H1 (cell line): ENCODE data around the gene CAP2. TPM values are rescaled to one million over a fixed set of nuclear protein-coding genes. Genes with fewer than 3 reads are reported as not detected.

Experiments
- CTCF ChIA-PET: fragments of 300-600 bp; sonication (Branson Sonifier 250); formaldehyde crosslinking; loops from one replicate; lab custom pipeline; 2021; ENCODE audit not compliant: partially characterized antibody; lab: Charles Lee
- POLR2A ChIA-PET: fragments of 300-600 bp; sonication (Branson Sonifier 250); formaldehyde crosslinking; loops from one replicate; lab custom pipeline; 2021; ENCODE audit warnings: inconsistent platforms; ENCODE audit not compliant: partially characterized antibody; lab: Charles Lee
- DNase-seq, 2 experiments: peaks; one replicate each; pipeline versions ENCODE4 v3.0.0 to v3.0.0-alpha.2; 2010 to 2022; ENCODE audit warnings: low spot score in 2 of 2, low read depth in 1 of 2, mixed read lengths in 1 of 2
- FAIRE-seq: peaks from 2 replicates; lab custom pipeline; 2011; peaks lifted over from hg19 to GRCh38; lab: Jason Lieb, UNC
- H2AFZ ChIP-seq: 2 replicates; pipeline ENCODE4 v1.8.1; 2012; ENCODE audit warnings: low read length, inconsistent platforms
- H2AK5ac ChIP-seq: 2 replicates; pipeline ENCODE4 v1.6.1; 2013; ENCODE audit warnings: low read depth, low read length
- H2BK120ac ChIP-seq: replicated peaks from 2 replicates; pipeline ENCODE3; 2013; ENCODE audit warnings: low read depth, low read length, inconsistent platforms
- H2BK12ac ChIP-seq: 2 replicates; pipeline ENCODE4 v1.6.1; 2013; ENCODE audit warnings: low read depth, low read length
- H2BK15ac ChIP-seq: 2 replicates; pipeline ENCODE4 v1.6.1; 2013; ENCODE audit warnings: low read length
- H2BK20ac ChIP-seq: 2 replicates; pipeline ENCODE4 v1.6.1; 2013; ENCODE audit warnings: low read length
- H2BK5ac ChIP-seq: 2 replicates; pipeline ENCODE4 v1.6.1; 2013; ENCODE audit warnings: low read depth, low read length
- H3K14ac ChIP-seq: 2 replicates; pipeline ENCODE4 v1.6.1; 2013; ENCODE audit warnings: inconsistent platforms; ENCODE audit not compliant: insufficient read length
- H3K18ac ChIP-seq: 2 replicates; pipeline ENCODE4 v1.6.1; 2013; ENCODE audit warnings: low read length; ENCODE audit errors: extremely low read depth
- H3K23ac ChIP-seq: 2 replicates; pipeline ENCODE4 v1.6.1; 2013; ENCODE audit warnings: inconsistent platforms; ENCODE audit not compliant: insufficient read length
- H3K23me2 ChIP-seq: 2 replicates; pipeline ENCODE4 v1.6.1; 2013; ENCODE audit warnings: low read depth, low read length
- H3K27ac ChIP-seq: 2 replicates; pipeline ENCODE4 v1.6.1; 2011; ENCODE audit warnings: low read depth, low read length, inconsistent platforms
- H3K27me3 ChIP-seq, 4 experiments: replicated peaks in 1 of 4; 1 replicate in 1 of 4; 2 replicates in 3 of 4; pipeline versions ENCODE4 v1.6.1 to v1.8.1; 2011 to 2013; ENCODE audit warnings: low read length in 3 of 4, mild to moderate bottlenecking in 3 of 4, inconsistent platforms in 2 of 4, mixed read lengths in 2 of 4, moderate library complexity in 1 of 4; ENCODE audit not compliant: control insufficient read depth in 3 of 4, insufficient read depth in 3 of 4; ENCODE audit errors: extremely low read depth in 1 of 4
- H3K36me3 ChIP-seq, 4 experiments: 2 replicates each; pipeline versions ENCODE4 v1.6.1 to v1.8.1; 2011 to 2013; ENCODE audit warnings: mild to moderate bottlenecking in 4 of 4, low read length in 3 of 4, moderate library complexity in 2 of 4, control low read depth in 1 of 4, inconsistent platforms in 1 of 4; ENCODE audit not compliant: insufficient read depth in 4 of 4, control insufficient read depth in 2 of 4
- H3K4ac ChIP-seq: replicated peaks from 2 replicates; pipeline ENCODE3; 2013; ENCODE audit warnings: low read length, low read depth, mixed read lengths, inconsistent platforms; ENCODE audit not compliant: insufficient read length
- H3K4me1 ChIP-seq, 4 experiments: replicated peaks in 1 of 4; 1 replicate in 1 of 4; 2 replicates in 3 of 4; pipeline versions ENCODE4 v1.6.1 to v1.8.1; 2011 to 2013; ENCODE audit warnings: low read length in 3 of 4, inconsistent platforms in 2 of 4, mixed read lengths in 1 of 4; ENCODE audit not compliant: insufficient read depth in 4 of 4, control insufficient read depth in 3 of 4
- H3K4me2 ChIP-seq, 2 experiments: 2 replicates each; pipeline versions ENCODE4 v1.6.1 to v1.8.1; 2011 to 2013; ENCODE audit warnings: low read depth in 2 of 2, low read length in 2 of 2, control low read depth in 1 of 2, inconsistent platforms in 1 of 2, mild to moderate bottlenecking in 1 of 2; ENCODE audit not compliant: insufficient read depth in 1 of 2
- H3K4me3 ChIP-seq, 4 experiments: fragments of 200-600, 300-600 bp in 1 of 4; sonication (generic), shearing (Covaris generic), sonication (Bioruptor Twin) in 1 of 4; 2 replicates each; pipeline versions ENCODE4 v1.5.1 to v1.8.1; 2011 to 2016; ENCODE audit warnings: low read length in 4 of 4, low read depth in 3 of 4, control low read depth in 2 of 4, inconsistent platforms in 2 of 4, mild to moderate bottlenecking in 2 of 4, mixed read lengths in 1 of 4, moderate library complexity in 1 of 4; ENCODE audit not compliant: insufficient read depth in 2 of 4; ENCODE audit errors: extremely low read depth in 1 of 4
- H3K56ac ChIP-seq: replicated peaks from 2 replicates; pipeline ENCODE3; 2013; ENCODE audit warnings: low read depth, mild to moderate bottlenecking, mixed read lengths, low read length, inconsistent platforms; ENCODE audit not compliant: insufficient read length
- H3K79me1 ChIP-seq: 2 replicates; pipeline ENCODE4 v1.6.1; 2013; ENCODE audit warnings: low read depth, low read length, control low read depth
- H3K79me2 ChIP-seq, 2 experiments: 2 replicates each; pipeline versions ENCODE4 v1.6.1 to v1.8.1; 2012 to 2013; ENCODE audit warnings: low read length in 2 of 2, mild to moderate bottlenecking in 2 of 2, inconsistent platforms in 1 of 2; ENCODE audit not compliant: insufficient read depth in 2 of 2, control insufficient read depth in 1 of 2
- H3K9ac ChIP-seq, 4 experiments: replicated peaks in 1 of 4; 1 replicate in 1 of 4; 2 replicates in 3 of 4; pipeline versions ENCODE4 v1.6.1 to v1.8.1; 2011 to 2013; ENCODE audit warnings: low read depth in 3 of 4, low read length in 3 of 4, control low read depth in 2 of 4, mild to moderate bottlenecking in 2 of 4, moderate library complexity in 2 of 4, inconsistent platforms in 1 of 4; ENCODE audit errors: extremely low read depth in 1 of 4
- H3K9me3 ChIP-seq, 2 experiments: 2 replicates each; pipeline versions ENCODE4 v1.6.1 to v1.8.1; 2012 to 2013; ENCODE audit warnings: mild to moderate bottlenecking in 2 of 2, moderate library complexity in 2 of 2, control low read depth in 1 of 2, inconsistent platforms in 1 of 2, low read depth in 1 of 2, low read length in 1 of 2, mixed read lengths in 1 of 2; ENCODE audit not compliant: insufficient read depth in 2 of 2
- H4K20me1 ChIP-seq, 2 experiments: replicated peaks in 1 of 2; 2 replicates each; pipeline versions ENCODE3 to v1.8.1; 2011 to 2013; ENCODE audit warnings: inconsistent platforms in 2 of 2, low read length in 2 of 2, mild to moderate bottlenecking in 1 of 2; ENCODE audit not compliant: insufficient read depth in 2 of 2, control insufficient read depth in 1 of 2
- H4K5ac ChIP-seq: 2 replicates; pipeline ENCODE4 v1.6.1; 2013; ENCODE audit warnings: low read length, low read depth, mixed read lengths, inconsistent platforms; ENCODE audit not compliant: insufficient read length
- H4K8ac ChIP-seq: 2 replicates; pipeline ENCODE4 v1.8.0; 2013; ENCODE audit warnings: mild to moderate bottlenecking, moderate library complexity, low read length, inconsistent platforms; ENCODE audit not compliant: insufficient read depth; ENCODE audit errors: extremely low read depth
- H4K91ac ChIP-seq: replicated peaks from 2 replicates; pipeline ENCODE3; 2013; ENCODE audit warnings: low read length, mixed read lengths, inconsistent platforms; ENCODE audit not compliant: insufficient read length
- CEBPB ChIP-seq: IDR thresholded peaks from 2 replicates; pipeline ENCODE4 v1.6.1; 2012; ENCODE audit warnings: low read depth, low read length
- EP300 ChIP-seq, 2 experiments: IDR thresholded peaks; 1 replicate in 1 of 2; 2 replicates in 1 of 2; pipeline ENCODE4 v1.6.1; 2011 to 2012; ENCODE audit warnings: low read depth in 2 of 2, low read length in 2 of 2, mild to moderate bottlenecking in 2 of 2, borderline replicate concordance in 1 of 2, inconsistent platforms in 1 of 2, moderate library complexity in 1 of 2
- JUND ChIP-seq: IDR thresholded peaks from 2 replicates; pipeline ENCODE4 v1.6.1; 2011; ENCODE audit warnings: mild to moderate bottlenecking, improper control_type of control experiment, low read length
- POLR2AphosphoS5 ChIP-seq: IDR thresholded peaks from 2 replicates; pipeline ENCODE4 v1.6.1; 2011; ENCODE audit warnings: low read depth, low read length
- SIX5 ChIP-seq: IDR thresholded peaks from 2 replicates; pipeline ENCODE4 v1.6.1; 2011; ENCODE audit warnings: mild to moderate bottlenecking, low read depth, low read length
- SP1 ChIP-seq: IDR thresholded peaks from 2 replicates; pipeline ENCODE4 v1.6.1; 2011; ENCODE audit warnings: low read depth, low read length
- TBP ChIP-seq: IDR thresholded peaks from 2 replicates; pipeline ENCODE4 v1.6.1; 2011; ENCODE audit warnings: low read depth, low read length, improper control_type of control experiment
- WGBS, 2 experiments: shearing (Covaris generic) in 1 of 2; methylation state at CpG; one replicate each; pipeline versions ENCODE4 v1.1.6 to v1.1.7; 2013 to 2015; ENCODE audit warnings: low lambda C conversion rate in 2 of 2, mixed read lengths in 2 of 2, inconsistent platforms in 1 of 2, low coverage in 1 of 2, missing lambda C conversion rate in 1 of 2; ENCODE audit not compliant: insufficient replicate concordance in 2 of 2, insufficient coverage in 1 of 2, insufficient read length in 1 of 2; ENCODE audit errors: extremely low coverage in 1 of 2, missing lambda C conversion rate in 1 of 2; 5-methylcytosine and 5-hydroxymethylcytosine counted together
- polyA plus RNA-seq, 7 experiments: library from polyadenylated mRNA; depleted of rRNA in 3 of 7; stranded (reverse) in 5 of 7; unstranded in 2 of 7; fragments of >200 nt in 5 of 7; fragments of 200-250 nt in 2 of 7; gene quantifications; 1 replicate in 5 of 7; 2 replicates in 1 of 7; 4 replicates in 1 of 7; pipeline versions ENCODE4 v1.2.1 to v1.2.3, GENCODE V29; 2011 to 2013; ENCODE audit warnings: missing spikeins in 2 of 7, mixed read lengths in 2 of 7
- total RNA-seq: library from RNA; stranded (reverse); fragmentation: NEBNext Ultra II Directional; extraction: Animal tissue kit (Norgen Biotek cat#: 25700); gene quantifications from 2 replicates; pipeline ENCODE4 v1.2.1, GENCODE V29; 2021

The CAP2 gene
- total and polyA plus RNA-seq, 2 of the 8 experiments (the other 6 are each of a cell fraction or from before 2014, with no cell fraction given): 7.2 to 10.0 TPM

DNA sequence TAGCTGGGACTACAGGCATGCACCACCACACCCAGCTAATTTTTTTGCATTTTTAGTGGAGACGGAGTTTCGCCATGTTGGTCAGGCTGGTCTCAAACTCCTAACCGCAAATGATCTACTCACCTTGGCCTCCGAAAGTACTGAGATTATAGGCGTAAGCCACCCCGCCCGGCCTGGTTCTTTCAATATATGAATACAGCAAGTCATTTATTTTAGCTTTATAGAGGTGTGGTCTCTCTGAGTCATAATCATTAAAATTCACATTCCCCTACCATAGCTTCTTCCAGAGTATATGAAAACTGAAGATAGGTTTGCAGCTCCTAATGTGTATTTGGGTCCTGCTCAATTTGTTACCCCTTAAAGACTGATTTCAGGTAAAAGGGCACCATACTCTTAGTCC is 118.2 kb downstream of the CAP2 start:
- WGBS, 2 experiments: 94% methylated on average over 7 of the region's 7 CpGs; no CpG with 5 or more reads in 1 of the 2 experiments
- H3K23ac ChIP-seq: no peak overlapping the region
- ChIA-PET CTCF (interaction anchor here (0.6 to 6.0 kb wide), 3 partner anchors 7 to 25 kb away, joined by 3 to 33 read pairs (median 3); no protein-coding TSS in a partner anchor), POLR2A (no interaction called here)
- H3K23me2 ChIP-seq: no peaks in the 10 kb centered on the region
- H3K79me2 ChIP-seq: no peaks in the 10 kb centered on the region
- no peak overlapping the region for H3K9ac ChIP-seq
- no peak overlapping the region for H3K4ac ChIP-seq
- H3K36me3 ChIP-seq: no peaks in the 10 kb centered on the region
- H3K79me1 ChIP-seq: no peaks in the 10 kb centered on the region
- FAIRE-seq: no peak
- no peak overlapping the region for H3K4me2 ChIP-seq
- H3K4me1 ChIP-seq: no peaks in the 10 kb centered on the region
- H4K20me1 ChIP-seq: no peaks in the 10 kb centered on the region
- H3K56ac ChIP-seq: no peak overlapping the region
- H2BK120ac ChIP-seq: no peak overlapping the region
- H3K27ac ChIP-seq: no peak overlapping the region
- H3K18ac ChIP-seq: no peak overlapping the region
- H3K14ac ChIP-seq: no peak overlapping the region
- H2AK5ac ChIP-seq: no peak overlapping the region
- no peak overlapping the region for H4K8ac ChIP-seq
- H2BK5ac ChIP-seq: no peak overlapping the region
- TF ChIP-seq SP1: no peak
- no peak for TF ChIP-seq EP300 (IDR thresholded peaks at IDR 0.05; ENCODE audit: borderline replicate concordance in 1 of 2, low read depth in 2 of 2, low read length in 2 of 2)
- no peak for TF ChIP-seq TBP
- TF ChIP-seq SIX5: no peak
- TF ChIP-seq CEBPB: no peak
- no peak for TF ChIP-seq JUND
- no peak for TF ChIP-seq POLR2AphosphoS5
- H2BK20ac ChIP-seq: no peak overlapping the region
- no peak overlapping the region for H4K5ac ChIP-seq
- no peaks in the 10 kb centered on the region for H3K27me3 ChIP-seq
- no peak overlapping the region for H4K91ac ChIP-seq
- H3K4me3 ChIP-seq: no peak overlapping the region
- DNase-seq: peak in 1 of 2 experiments; percentile 17
- H2BK12ac ChIP-seq: no peak overlapping the region
- no peak overlapping the region for H2BK15ac ChIP-seq
- H2AFZ ChIP-seq: no peak overlapping the region
- no peaks in the 10 kb centered on the region for H3K9me3 ChIP-seq
